Skin epidermis (tissue), 12 donors: Measurements from ENCODE around the gene MCTP2.
A peak's percentile ranks its signal among the peaks of the same experiment; 100 is the strongest.

ENCODE experiments used
- H3K27ac ChIP-seq, 21 experiments: fragments of 200-600 bp; sonication (generic) in 11 of 21; one replicate each; pipeline ENCODE4 v1.5.0; 2020; ENCODE audit warnings: mild to moderate bottlenecking in 3 of 21, inconsistent platforms in 2 of 21, moderate library complexity in 2 of 21
- H3K4me3 ChIP-seq, 7 experiments: fragments of 200-600 bp; sonication (generic) in 2 of 7; one replicate each; pipeline ENCODE4 v1.5.0; 2020; ENCODE audit warnings: inconsistent platforms in 2 of 7, mild to moderate bottlenecking in 2 of 7, moderate library complexity in 1 of 7

The MCTP2 gene

GRCh38 chr15:94230883-94231722 is at the start of gene MCTP2:
Gene MCTP2 (plus strand): TSS chr15:94231561. CDS start chr15:94298266, 66,705 bp downstream.
- Histone ChIP-seq H3K4me3 (peak within 1 kb of the TSS; percentile 60 to 90 (median 70)), H3K27ac (peak within 1 kb of the TSS in 20 of 21 experiments; percentile 58 to 94 (median 83))

GRCh38 chr15:94182883-94183282 is 48.5 kb upstream of the MCTP2 start:
- Histone ChIP-seq H3K27ac (no peak overlapping the region), H3K4me3 (no peak overlapping the region)

- H3K27ac ChIP-seq: no peak overlapping the region
- no peak overlapping the region for H3K4me3 ChIP-seq
Observed at GRCh38 chr15:94185547-94186236, 45.7 kb upstream of the MCTP2 start.

- no peak overlapping the region for H3K27ac ChIP-seq
- no peak overlapping the region for H3K4me3 ChIP-seq
Observed at GRCh38 chr15:94186770-94187331, 44.5 kb upstream of the MCTP2 start.

GRCh38 chr15:94193906-94194305 is 37.5 kb upstream of the MCTP2 start:
- Histone ChIP-seq H3K27ac (no peak overlapping the region), H3K4me3 (no peak overlapping the region)

- no peak overlapping the region for H3K27ac ChIP-seq
- H3K4me3 ChIP-seq: no peak overlapping the region
Observed at GRCh38 chr15:94196531-94196930, 34.8 kb upstream of the MCTP2 start.

GRCh38 chr15:94198633-94199032 is 32.7 kb upstream of the MCTP2 start:
- no peak overlapping the region for H3K27ac ChIP-seq
- no peak overlapping the region for H3K4me3 ChIP-seq

GRCh38 chr15:94199725-94200124 is 31.6 kb upstream of the MCTP2 start:
- no peak overlapping the region for H3K4me3 ChIP-seq
- H3K27ac ChIP-seq: no peak overlapping the region

GRCh38 chr15:94203306-94203705 is 28.1 kb upstream of the MCTP2 start:
- H3K4me3 ChIP-seq: no peak overlapping the region
- no peak overlapping the region for H3K27ac ChIP-seq

GRCh38 chr15:94205366-94205765 is 26.0 kb upstream of the MCTP2 start:
- Histone ChIP-seq H3K4me3 (no peak overlapping the region), H3K27ac (no peak overlapping the region)

GRCh38 chr15:94206463-94207167 is 24.7 kb upstream of the MCTP2 start:
- Histone ChIP-seq H3K4me3 (no peak overlapping the region), H3K27ac (peak overlapping the region in 3 of 21 experiments; percentile 17 to 70 (median 59))

GRCh38 chr15:94212291-94212690 is 19.1 kb upstream of the MCTP2 start:
- no peak overlapping the region for H3K27ac ChIP-seq
- no peak overlapping the region for H3K4me3 ChIP-seq

- Histone ChIP-seq H3K27ac (no peak overlapping the region), H3K4me3 (no peak overlapping the region)
Observed at GRCh38 chr15:94225616-94226015, 5.7 kb upstream of the MCTP2 start.

GRCh38 chr15:94228611-94229010 is 2.8 kb upstream of the MCTP2 start:
- Histone ChIP-seq H3K27ac (no peak overlapping the region), H3K4me3 (no peak overlapping the region)

GRCh38 chr15:94229591-94230369 is 1.6 kb upstream of the MCTP2 start:
- Histone ChIP-seq H3K27ac (peak overlapping the region in 18 of 21 experiments; percentile 6 to 90 (median 82)), H3K4me3 (peak overlapping the region in 1 of 7 experiments; percentile 65)

- Histone ChIP-seq H3K4me3 (peak overlapping the region; percentile 60 to 90 (median 70)), H3K27ac (peak overlapping the region in 20 of 21 experiments; percentile 58 to 94 (median 83))
Observed at GRCh38 chr15:94230431-94230882, 904 bp upstream of the MCTP2 start.

GRCh38 chr15:94231723-94232468 is 535 bp downstream of the MCTP2 start:
- H3K4me3 ChIP-seq: peak overlapping the region; percentile 60 to 90 (median 70)
- H3K27ac ChIP-seq: peak overlapping the region in 20 of 21 experiments; percentile 58 to 94 (median 83)

GRCh38 chr15:94233441-94233840 is 2.1 kb downstream of the MCTP2 start:
- Histone ChIP-seq H3K4me3 (peak overlapping the region in 1 of 7 experiments; percentile 70), H3K27ac (peak overlapping the region in 2 of 21 experiments; percentile 40 to 47)
